ENCODE data around the gene GAL3ST2.
"Not testable (repeated sequence)": the region's sequence is repeated elsewhere in the genome, so short reads cannot be mapped to it uniquely, and the experiment has no call there.

The GAL3ST2 gene

DNA sequence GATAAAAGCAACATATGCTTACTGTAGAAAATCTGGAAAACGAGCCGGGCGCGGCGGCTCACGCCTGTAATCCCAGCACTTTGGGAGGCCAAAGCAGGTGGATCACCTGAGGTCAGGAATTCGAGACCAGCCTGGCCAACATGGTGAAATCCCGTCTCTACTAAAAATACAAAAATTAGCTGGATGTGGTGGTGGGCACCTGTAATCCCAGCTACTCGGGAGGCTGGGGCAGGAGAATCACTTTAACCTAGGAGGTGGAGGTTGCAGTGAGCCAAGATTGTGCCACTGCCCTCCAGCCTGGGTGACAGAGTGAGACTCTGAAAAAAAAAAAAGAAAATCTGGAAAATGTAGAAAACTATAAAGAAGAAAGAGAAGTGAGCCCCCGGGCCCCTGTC is 41.2 kb downstream of the GAL3ST2 start:
- in situ Hi-C loops (cut with MboI; ENCODE audit: low sequenced_read_pairs): not testable (repeated sequence)

DNA sequence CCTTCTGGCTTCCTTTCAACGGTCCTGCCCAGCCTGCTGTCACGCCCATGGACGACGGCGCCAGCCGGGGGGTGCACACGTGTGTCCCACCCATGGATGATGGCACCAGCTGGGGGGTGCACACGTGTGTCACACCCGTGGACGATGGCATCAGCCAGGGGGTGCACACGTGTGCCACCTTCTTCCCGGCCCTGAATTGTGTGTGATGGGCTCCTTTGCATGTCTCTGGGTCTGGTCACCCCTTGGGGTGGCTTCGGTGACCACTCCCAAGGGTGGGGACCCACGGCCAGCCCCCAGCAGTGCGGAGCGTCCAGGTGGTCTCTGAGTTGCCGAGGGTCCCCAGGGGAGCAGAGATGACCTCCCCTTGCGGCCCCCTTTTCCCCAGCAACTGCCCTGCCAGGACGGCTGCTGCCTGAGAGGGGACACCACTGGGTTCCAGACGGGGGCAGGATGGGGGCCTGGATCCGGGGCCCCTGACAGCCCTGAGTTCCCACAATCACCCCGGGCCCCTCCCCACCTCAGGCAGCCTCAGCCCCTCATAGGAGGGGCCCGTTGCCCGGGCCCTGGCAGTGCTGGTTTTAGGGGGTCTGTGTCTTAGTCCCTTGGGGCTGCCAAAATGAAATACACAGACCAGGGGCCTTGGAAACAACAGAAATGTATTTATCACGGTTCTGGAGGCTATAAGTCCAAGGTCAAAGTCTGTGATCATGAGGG is 41.8 kb downstream of the GAL3ST2 start:
- in situ Hi-C loops (cut with MboI; ENCODE audit: low sequenced_read_pairs): no loop called here

DNA sequence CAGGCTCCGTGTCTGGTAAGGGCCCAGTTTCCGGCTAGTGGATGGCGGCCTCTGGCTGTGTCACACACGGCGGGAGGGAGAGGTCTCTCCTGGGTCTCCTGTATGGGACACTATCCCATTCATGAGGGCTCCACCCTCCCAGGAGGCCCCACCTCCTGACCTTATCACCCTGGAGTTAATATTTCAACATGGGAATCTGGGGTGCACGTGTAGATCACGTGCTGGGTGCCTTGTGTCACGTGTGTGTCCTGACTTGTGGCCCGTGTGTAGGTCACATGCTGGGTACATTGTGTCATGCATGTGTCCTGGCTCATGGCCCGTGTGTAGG is 42.3 kb downstream of the GAL3ST2 start:
- in situ Hi-C loops (cut with MboI; ENCODE audit: low sequenced_read_pairs): no loop called here

DNA sequence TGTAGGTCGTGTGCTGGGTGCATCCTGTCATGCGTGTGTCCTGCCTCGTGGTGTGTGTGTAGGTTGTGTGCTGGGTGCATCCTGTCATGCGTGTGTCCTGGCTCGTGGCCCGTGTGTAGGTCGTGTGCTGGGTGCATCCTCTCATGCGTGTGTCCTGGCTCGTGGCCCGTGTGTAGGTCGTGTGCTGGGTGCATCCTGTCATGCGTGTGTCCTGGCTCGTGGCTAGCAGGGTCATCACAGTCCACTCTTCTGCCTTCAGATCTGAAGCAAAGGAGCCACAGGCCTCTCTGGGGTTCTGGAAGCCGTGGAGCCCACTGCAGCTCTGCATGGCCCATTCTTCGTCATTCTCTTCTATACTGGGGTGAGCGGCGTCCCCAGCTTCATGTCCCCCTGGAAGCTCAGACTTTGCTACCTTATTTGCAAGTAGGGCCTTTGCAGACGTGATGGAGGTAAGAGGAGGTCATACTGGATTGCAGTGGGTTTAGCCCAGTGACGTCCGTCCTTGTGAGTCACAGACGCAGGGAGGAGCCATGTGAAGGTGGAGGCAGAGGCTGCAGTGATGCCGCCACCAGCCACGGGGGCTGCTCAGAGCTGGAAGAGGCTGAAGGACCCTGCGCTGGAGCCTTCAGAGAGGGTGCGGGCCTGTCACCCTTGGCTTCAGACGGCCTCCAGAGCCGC is 43.5 kb downstream of the GAL3ST2 start:
- in situ Hi-C loops (cut with MboI; ENCODE audit: low sequenced_read_pairs): not testable (repeated sequence)

DNA sequence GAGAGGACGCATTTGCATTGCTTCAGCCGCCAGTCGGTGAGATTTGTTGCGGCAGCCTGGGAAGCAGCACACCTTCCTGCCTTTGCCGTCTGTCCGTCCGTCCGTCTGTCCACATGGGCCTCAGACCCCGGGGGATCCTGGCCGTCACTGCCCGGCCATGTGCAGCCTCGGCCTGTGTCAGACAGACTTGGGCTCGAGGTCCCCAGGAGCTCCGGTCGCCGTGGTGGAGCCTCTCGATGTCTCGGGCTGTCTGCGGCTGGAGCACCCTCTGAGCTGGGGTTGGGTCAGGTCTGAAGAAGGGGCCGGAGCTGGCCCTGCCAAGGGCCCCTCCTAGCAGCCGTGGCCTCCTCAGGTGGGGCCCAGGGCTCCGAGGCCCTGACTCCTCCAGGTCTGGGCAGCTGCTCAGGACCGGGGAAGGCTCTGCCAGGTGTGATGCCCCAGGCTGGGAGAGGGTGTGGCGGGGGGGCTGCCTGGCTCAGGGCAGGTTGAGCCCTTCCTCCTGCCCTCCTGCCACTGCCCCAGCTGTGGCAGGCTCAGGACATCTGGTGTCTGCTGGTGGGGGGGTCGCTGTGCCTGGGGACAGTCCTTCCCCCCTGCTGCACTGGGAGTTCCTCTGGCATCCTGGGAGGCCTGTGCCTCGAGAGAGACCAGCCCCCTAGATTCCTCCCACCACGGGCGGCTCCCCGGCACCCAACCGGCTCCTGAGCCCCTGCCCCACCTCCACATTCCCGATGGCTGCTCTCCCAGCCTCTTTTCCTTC is 44.2 kb downstream of the GAL3ST2 start:
- in situ Hi-C loops (cut with MboI; ENCODE audit: low sequenced_read_pairs): no loop called here

DNA sequence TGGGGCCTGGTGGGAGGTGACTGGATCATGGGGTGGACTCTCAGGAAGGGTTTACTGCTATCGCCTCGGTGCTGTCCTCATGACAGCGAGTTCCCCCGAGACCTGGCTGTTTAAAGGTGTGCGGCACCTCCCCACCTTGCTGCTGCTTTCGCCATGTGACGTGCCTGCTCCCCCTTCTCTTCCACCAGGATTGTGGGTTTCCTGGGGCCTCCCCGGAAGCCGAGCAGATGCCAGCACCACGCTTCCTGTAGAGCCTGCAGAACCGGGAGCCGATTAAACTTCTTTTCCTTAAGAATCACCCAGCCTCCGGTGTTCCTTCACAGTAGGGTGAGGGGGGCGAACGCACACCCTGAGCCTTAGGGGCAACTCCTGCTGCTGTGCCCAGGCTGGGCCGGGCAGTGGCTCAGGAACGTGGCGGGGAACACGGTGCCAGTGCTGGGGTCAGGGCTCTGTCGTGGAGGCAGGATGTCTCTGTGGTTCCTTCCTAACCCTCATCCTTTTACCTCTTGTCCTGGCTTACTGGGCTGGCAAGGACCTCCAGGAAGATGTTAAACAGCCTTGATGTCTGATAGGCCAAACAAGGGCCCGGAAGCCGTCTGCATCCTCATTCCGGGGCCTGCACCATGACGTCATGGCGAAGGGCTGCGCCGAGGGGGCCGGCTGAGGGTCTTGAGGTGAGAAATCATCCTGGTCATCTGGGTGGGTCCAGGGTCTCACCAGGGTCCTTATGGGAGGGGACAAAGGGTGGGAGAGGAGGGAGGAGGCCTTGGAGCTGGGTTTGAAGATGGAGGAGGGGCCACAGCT is 45.0 kb downstream of the GAL3ST2 start:
- in situ Hi-C loops (cut with MboI; ENCODE audit: low sequenced_read_pairs): no loop called here

DNA sequence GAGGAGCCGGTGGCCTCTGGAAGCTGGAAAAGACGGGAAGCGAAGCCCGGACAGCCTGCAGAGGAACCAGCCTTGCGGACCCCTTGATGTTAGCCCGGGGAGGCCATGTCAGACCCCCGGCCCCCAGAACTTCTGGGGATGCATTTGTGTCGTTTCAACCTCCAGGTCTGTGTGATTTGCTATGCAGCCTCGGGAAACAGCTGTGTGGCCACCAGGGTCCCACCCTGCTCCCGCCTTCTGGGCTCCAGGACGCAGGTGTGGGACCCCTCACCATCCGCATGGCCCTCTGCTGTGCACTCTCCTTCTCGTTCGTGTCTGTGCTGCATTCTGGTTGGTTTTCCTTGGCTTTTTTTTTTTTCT is 45.6 kb downstream of the GAL3ST2 start:
- in situ Hi-C loops (cut with MboI; ENCODE audit: low sequenced_read_pairs): no loop called here

DNA sequence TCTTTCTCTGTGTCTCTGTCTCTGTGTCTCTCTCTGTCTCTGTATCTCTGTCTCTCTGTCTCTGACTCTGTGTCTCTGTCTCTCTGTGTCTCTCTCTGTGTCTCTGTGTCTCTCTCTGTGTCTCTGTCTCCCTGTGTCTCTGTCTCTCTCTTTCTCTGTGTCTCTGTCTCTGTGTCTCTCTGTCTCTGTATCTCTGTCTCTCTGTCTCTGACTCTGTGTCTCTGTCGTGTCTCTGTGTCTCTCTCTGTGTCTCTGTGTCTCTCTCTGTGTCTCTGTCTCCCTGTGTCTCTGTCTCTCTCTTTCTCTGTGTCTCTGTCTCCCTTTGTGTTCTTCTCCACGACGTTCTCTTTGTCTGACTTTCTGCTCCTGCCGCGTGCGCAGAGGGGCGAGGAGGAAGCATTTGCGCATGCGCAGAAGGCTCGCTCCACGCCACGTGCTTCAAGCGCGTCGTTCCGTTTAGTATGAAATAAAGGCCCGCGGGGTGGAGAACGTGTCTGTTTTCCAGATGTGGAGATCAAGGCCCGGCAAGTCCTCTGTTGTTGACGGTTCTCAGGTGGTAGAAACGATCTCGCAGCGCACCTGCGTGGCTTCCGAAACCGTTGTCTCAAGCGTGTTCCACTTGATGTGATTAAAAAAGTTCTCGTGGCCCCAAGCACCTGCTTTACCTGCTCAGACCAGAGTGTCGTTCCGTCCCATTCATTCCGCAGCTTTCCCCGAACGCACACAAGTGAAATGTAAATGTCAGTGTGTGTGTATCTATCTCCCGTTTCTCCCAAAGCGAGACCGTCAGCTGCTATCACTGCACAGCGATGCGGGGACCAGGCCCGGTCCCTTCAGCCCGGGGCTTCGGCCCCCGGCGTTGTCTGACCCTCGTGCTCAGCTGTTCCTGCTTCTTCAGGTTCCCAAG is 47.2 kb downstream of the GAL3ST2 start:
- in situ Hi-C loops (cut with MboI; ENCODE audit: low sequenced_read_pairs): not testable (repeated sequence)

DNA sequence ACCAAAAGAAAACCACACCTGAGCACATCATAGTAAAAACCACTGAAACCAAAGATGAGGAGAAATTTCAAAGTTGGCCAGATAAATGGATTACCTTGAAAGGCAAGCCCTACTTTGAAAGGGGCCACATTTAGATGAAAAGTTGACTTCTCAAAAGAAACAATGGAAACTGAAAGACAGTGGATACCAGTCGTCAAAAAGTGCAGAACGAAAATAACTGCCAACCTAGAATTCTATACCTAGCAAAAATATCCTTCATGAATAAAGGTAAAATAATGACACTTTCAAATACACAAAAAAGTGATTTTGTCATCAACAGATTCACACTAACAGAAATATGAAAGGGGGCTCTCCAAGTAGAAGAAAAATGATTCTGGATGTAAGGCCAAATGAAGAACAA is 50.8 kb downstream of the GAL3ST2 start:
- in situ Hi-C loops (cut with MboI; ENCODE audit: low sequenced_read_pairs): no loop called here

DNA sequence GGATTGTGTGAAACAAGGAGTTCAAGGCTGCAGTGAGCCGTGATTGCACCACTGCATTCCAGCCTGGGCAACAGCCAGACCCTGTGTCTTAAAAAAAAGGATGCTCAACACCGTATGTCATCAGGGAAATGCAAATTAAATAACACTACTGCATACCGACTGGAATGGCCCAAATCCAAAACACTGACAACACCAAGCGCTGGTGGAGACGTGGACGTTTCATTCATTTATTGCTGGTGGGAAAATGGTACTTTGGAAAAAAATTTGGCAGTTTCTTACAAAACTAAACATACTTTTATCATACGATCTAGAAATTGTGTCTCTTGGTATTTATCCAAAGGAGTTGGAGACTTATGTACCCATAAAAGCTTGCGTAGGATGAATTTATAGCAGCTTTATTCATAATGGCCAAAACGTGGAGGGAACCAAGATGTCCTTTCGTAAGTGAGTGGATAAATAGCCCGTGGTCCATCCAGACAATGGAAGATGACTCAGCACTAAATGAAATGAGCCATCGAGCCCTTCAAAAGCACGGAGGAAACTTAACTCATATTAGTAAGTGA is 56.6 kb downstream of the GAL3ST2 start:
- in situ Hi-C loops (cut with MboI; ENCODE audit: low sequenced_read_pairs): no loop called here

DNA sequence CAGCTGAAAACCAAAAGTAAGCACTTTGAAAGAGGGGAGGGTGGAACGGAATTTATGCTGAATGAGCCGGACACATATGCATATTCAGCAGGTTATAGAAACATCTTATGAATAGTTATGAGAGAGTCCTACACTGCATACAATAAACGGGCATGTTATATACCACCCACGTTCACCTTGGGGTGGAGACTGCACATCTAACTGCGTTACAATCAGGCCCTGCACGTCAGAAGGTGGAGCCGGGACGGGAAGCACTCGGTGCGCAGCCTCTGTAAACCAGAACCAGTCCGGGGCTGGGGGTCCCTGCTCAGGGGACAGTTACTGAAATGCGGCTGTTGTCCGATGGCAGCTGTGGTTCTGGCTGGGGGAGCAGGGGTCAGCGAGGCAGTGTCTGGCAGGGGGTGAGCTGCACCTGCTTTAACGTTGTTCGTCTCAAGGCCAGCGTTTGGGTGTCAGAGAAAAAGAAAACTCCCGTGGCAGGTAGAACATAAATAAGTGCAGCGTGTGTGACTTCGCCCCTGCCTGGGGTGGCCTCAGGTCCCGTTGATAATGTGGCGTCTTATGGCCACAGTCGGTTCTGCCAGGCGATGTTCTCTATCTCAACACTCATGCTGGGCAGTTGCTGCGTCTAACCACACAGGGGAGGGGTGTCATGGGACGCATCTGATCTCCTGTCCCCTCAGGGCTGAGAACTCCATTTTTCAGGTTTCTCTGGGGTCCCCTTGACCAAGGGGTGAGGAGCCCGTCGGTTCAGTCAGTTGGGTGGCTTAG is 57.3 kb downstream of the GAL3ST2 start:
- in situ Hi-C loops (cut with MboI; ENCODE audit: low sequenced_read_pairs): not testable (repeated sequence)

DNA sequence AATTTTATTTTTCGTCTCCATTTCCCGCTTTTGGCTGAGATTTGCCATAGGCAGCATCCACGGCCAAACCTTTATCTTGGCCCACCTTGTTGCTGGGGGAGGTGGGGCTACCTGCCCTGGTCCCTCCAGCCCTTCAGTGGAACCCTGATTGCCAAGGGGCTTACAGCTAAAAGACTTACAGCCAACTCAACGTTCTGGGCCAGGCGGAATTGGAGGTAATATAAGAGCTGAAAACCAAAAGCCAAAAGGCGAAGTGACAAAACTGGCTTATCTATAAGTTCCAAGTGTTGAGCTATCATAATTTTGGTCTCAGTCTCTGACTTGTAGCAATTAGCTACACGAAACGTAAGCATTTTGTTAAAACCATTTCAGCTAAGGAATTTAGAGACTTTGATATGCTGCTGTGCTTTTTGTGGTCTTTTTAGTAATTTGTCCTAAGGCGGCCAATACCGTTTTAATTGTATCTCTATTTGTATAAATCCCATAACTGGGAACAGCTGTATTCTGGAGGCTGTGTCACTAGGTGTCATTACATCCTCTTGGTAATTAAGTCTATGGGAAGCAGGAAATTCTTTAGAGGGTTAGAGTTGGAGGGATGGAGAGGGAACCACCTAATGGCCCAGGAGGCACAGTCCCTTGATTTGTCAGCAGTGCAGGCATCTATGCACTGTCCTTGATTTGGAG is 58.0 kb downstream of the GAL3ST2 start:
- in situ Hi-C loops (cut with MboI; ENCODE audit: low sequenced_read_pairs): no loop called here

DNA sequence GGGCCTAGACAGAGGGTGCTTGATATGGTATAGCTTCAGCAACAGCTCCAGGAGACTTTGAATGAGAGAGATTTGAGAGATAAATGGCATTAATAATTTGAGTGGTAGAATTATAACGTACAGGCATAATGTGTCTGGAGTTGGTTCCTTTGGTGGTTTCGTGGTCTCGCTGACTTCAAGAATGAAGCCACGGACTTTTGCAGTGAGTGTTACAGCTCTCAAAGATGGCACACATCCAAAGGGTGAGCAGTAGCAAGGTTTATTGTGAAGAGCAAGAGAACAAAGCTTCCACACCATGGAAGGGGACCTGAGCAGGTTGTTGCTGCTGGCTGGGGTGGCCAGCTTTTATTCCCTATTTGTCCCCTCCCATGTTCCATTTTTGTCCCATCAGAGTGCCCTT is 59.0 kb downstream of the GAL3ST2 start:
- in situ Hi-C loops (cut with MboI; ENCODE audit: low sequenced_read_pairs): no loop called here

DNA sequence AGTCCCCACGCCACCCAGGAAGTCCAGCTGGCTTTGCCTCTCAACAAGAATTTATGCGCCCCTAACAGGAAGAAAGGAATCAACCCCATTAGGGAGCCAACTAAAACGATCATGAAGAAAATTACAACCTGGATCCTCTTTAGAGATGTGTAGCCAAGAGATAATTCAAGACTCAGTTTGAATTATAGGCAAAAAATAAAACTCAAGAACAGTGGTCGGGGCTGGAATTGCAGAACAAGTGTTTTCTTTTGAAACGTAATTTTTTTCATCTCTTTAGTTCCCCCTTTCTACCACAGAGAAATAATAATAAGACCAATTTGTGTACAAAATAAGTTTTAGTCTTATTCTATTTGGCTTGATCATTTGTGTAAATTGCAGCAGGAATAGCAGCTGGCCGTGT is 59.7 kb downstream of the GAL3ST2 start:
- in situ Hi-C loops (cut with MboI; ENCODE audit: low sequenced_read_pairs): no loop called here

DNA sequence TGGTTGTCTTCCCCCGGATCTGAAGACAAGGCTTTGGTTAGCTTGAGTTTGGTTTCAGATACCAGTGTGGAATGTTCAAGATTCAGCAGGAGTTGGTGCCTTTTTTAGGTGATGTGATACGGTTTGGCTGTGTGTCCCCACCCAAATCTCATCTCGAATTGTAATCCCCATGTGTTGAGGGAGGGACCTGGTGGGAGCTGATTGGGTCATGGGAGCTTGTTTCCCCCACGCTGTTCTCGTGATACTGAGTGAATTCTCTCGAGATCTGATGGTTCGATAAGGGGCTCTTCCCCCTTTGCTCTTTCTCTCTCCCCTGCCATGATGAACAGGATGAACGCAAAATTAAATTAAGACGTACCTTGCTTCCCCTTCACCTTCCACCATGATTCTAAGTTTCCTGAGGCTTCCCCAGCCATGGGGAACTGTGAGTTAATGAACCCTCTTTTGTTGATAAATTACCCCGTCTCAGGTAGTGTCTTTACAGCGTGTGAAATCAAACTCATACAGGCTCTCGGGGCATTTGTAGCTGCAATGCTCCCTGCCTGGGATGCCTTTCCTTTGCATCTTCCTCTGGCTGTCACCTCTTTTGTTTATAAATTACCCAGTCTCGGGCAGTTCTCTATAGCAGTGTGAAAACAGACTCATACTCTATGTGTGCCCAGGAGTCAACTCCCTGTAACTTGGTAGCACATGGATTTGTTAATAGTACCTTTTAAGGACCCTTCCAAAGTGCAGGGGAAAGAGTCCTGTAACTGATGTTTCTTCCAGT is 60.8 kb downstream of the GAL3ST2 start:
- in situ Hi-C loops (cut with MboI; ENCODE audit: low sequenced_read_pairs): no loop called here

DNA sequence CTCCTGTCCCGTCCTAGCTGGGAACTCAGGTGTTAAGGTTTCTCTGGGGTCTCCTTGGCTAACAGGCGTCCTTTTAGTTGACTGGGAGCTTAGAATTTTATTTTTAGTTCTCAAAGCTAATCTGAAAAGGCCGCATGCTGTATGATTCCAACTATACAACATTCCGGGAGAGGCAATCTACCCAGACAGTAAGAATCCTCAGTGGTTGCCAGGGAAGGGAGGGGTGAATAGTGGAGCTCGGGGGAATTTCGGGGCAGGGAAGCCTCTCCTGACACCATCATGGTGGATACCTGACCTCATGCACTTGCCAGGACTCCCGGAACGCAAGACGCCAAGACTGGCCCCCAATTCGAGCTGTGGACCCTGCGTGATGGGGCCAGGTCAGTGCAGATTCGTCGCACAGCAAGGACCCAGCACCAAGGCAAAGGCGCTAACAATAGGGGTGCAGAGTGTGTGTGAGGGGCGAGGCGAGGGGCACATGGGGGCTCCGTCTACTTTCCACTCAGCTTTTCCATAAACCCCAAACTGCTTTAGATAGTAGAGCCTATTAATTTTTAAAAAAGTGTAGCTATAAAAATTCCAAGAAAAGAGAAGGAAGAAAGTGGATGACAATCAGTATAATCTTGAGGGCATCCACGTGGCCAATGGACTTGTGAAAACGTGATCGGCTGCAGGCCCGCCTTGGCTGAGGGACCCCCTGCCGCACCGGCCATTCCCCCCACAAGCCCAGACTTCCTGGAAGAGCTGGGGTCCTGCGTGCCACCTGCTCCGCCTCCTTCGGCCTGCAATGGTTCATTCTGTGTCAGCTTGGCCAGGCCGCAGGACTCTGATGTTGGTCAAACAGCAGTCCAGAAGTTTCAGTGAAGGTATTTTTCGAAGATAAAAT is 64.8 kb downstream of the GAL3ST2 start:
- in situ Hi-C loops (cut with MboI; ENCODE audit: low sequenced_read_pairs): no loop called here

DNA sequence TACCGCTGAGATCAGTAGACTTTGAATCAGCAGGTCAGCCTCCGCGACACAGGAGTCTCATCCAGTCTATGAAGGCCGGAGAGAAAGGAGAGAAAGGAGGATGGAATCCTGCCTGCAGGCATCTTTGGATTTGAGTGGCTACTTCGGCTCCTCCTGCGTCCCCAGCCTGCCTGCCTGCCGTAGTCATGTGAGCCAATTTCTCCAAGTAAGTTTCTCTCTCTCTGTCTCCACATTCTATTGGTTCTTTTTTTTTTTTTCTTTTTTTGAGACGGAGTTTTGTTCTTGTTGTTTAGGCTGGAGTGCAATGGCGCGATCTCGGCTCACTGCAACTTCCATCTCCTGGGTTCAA is 65.4 kb downstream of the GAL3ST2 start:
- in situ Hi-C loops (cut with MboI; ENCODE audit: low sequenced_read_pairs): no loop called here
